Body of pancreas (tissue), 4 donors: ENCODE results near the gene OR2A14.

Experiments used
- POLR2A ChIP-seq, 3 donors: fragments of 450-650 bp; IDR thresholded peaks; one replicate each; pipeline ENCODE4 v1.6.1; 2016; ENCODE audit warnings: antibody characterized with exemption in 3 of 3, mild to moderate bottlenecking in 2 of 3
- TF ChIP-seq, protein P1 (sequence below), 7 experiments: fragments of 450-650 bp in 4 of 7; fragments of 200-600 bp in 3 of 7; sonication (generic) in 3 of 7; IDR thresholded peaks; one replicate each; pipeline ENCODE4 v1.5.1; 2016 to 2019; ENCODE audit warnings: antibody characterized with exemption in 7 of 7

DNA sequence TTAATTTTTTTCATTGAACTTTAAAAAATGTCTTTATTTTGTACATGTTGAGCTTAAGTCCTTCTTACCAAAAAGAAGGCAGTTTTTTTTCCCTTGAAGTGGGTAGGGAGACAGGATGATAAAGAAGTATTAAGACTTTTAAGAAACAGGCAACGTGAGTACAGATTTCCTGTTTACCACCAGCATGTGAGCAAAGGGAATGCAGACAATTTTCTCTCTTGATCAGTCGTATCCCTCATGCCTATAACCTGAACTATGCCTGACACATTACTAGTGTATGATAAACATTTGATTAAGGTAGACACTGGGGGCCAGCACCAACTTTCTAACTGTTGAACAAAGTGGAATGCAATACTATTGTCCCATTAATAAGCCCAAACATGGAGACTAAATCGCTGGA, 22.4 kb upstream of the OR2A14 start:
- TF ChIP-seq, protein P1, sequence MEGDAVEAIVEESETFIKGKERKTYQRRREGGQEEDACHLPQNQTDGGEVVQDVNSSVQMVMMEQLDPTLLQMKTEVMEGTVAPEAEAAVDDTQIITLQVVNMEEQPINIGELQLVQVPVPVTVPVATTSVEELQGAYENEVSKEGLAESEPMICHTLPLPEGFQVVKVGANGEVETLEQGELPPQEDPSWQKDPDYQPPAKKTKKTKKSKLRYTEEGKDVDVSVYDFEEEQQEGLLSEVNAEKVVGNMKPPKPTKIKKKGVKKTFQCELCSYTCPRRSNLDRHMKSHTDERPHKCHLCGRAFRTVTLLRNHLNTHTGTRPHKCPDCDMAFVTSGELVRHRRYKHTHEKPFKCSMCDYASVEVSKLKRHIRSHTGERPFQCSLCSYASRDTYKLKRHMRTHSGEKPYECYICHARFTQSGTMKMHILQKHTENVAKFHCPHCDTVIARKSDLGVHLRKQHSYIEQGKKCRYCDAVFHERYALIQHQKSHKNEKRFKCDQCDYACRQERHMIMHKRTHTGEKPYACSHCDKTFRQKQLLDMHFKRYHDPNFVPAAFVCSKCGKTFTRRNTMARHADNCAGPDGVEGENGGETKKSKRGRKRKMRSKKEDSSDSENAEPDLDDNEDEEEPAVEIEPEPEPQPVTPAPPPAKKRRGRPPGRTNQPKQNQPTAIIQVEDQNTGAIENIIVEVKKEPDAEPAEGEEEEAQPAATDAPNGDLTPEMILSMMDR (IDR thresholded peaks at IDR 0.05): no peak
- no peak for TF ChIP-seq POLR2A (IDR thresholded peaks at IDR 0.05)
